ENCODE results near the gene NAIF1.
"Not testable (repeated sequence)": the region's sequence is repeated elsewhere in the genome, so short reads cannot be mapped to it uniquely, and the experiment has no call there.

DNA sequence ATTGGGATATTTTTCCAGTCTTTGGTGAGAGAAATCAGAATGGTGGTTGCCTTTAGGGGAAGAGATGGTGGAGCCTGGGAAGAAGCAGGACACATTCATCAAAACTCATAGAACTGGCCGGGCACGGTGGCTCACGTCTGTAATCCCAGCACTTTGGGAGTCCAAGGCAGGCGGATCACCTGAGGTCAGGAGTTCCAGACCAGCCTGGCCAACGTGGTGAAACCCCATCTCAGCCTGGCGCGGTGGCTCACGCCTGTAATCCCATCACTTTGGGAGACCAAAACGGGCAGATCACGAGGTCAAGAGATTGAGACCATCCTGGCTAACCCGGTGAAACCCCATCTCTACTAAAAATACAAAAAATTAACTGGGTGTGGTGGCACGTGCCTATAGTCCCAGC lies 44.6 kb upstream of the NAIF1 start:
- TF ChIP-seq, protein P1, sequence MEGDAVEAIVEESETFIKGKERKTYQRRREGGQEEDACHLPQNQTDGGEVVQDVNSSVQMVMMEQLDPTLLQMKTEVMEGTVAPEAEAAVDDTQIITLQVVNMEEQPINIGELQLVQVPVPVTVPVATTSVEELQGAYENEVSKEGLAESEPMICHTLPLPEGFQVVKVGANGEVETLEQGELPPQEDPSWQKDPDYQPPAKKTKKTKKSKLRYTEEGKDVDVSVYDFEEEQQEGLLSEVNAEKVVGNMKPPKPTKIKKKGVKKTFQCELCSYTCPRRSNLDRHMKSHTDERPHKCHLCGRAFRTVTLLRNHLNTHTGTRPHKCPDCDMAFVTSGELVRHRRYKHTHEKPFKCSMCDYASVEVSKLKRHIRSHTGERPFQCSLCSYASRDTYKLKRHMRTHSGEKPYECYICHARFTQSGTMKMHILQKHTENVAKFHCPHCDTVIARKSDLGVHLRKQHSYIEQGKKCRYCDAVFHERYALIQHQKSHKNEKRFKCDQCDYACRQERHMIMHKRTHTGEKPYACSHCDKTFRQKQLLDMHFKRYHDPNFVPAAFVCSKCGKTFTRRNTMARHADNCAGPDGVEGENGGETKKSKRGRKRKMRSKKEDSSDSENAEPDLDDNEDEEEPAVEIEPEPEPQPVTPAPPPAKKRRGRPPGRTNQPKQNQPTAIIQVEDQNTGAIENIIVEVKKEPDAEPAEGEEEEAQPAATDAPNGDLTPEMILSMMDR (IDR thresholded peaks at IDR 0.05; ENCODE audit: extremely low read depth in 1 of 2, insufficient read depth in 1 of 2, low read depth in 1 of 2, low read length in 2 of 2): not testable (repeated sequence)
- TF ChIP-seq POLR2AphosphoS5 (IDR thresholded peaks at IDR 0.05; ENCODE audit: insufficient read depth, low read depth, low read length); MAX (IDR thresholded peaks at IDR 0.05; ENCODE audit: insufficient read depth, insufficient read length); POLR2A (IDR thresholded peaks at IDR 0.05; ENCODE audit: low read depth, low read length); EZH2 (IDR thresholded peaks at IDR 0.05; ENCODE audit: borderline replicate concordance, low read depth, low read length, severe bottlenecking): not testable (repeated sequence)

Measured in endothelial cell of umbilical vein (primary cell).